GM03348 (cell line): ENCODE data around the gene AP2A2.
A peak's percentile ranks its signal among the peaks of the same experiment; 100 is the strongest.

ENCODE experiments used
- DNase-seq: peaks from one replicate; pipeline ENCODE4 v3.0.0; 2012; ENCODE audit warnings: low spot score

The AP2A2 gene

DNA sequence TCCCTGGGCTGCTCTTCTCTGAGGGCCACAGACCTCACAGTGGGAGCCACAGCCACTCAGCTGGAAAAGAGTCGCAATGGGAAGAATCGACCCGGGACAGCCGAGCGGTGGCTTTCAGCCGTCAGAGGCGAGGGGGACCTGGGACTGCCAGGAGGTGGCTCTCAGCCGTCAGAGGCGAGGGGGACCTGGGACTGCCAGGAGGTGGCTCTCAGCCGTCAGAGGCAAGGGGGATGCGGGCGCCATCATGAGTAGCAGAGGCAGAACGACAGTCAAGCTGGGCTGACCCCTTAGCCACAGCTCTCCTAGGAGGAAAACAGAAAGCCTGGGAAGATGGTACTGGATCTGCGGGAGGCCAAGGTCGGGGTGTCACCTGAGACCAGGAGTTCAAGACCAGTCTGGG is 134.1 kb downstream of the AP2A2 start:
- DNase-seq = no peak

DNA sequence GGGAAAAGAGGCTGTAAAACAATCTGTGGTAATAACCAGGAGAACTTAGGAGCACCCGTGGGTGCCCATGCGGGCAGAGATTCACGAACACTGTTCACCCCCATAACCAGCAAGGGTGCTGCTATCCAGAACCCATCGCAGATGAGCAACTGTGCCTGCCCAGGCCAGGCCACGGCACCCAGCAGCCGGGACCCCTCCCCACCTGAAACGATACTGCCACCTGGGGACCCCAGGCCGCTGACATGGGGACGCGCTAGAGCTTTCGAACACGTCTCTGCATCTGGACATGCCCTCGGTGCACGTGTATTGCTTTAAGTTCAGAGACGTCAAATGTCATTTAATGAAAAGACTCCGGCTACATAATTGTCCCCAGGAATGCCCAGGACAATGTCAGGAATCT is 134.7 kb downstream of the AP2A2 start:
- DNase-seq = no peak

DNA sequence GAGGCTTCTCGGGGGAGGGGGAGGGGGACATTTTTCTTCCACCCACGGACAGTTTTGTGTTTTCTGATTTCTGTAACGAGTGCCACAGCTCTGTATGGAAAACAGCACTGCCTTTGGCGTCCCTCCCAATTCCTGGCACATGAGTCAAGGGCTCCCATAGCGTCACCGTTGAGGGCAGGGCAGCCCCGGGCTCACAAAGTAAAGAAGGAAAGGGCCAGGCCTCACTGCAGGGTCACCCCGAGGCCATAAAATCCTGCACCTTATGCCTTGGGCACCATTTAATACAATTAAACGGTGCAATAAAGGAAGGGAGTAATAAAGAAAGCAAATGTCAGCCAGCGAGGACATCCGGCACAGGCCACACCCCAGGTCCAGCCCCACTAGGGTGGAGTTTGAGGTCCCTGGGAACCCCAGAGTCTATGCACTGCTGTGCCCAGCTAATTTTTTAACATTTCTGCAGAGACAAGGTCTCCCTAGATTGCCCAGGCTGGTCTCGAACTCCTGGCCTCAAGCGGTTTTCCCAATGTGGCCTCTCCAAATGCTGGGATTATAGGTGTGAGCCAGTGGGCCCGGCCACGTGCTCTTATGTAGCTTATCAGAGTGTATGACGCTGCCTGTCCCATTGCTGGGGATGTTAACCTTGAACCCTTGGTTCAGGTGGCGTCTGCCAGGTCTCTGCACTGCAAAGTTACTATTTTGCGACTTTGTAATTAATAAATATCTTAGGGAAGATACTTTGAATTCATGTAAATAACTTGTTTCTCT is 135.4 kb downstream of the AP2A2 start:
- DNase-seq = peak; percentile 86
